Activated CD4-positive, alpha-beta T cell treated with anti-CD3 and anti-CD28 coated beads for 36 hours (primary cell): ENCODE results near the gene HMCN2. TPM values are rescaled to one million over a fixed set of nuclear protein-coding genes. Genes with fewer than 3 reads are reported as not detected.
A peak's percentile ranks its signal among the peaks of the same experiment; 100 is the strongest.

ENCODE experiments used
- ATAC-seq: fragments of 200-7000 bp; cut with Tn5 transposase; one replicate; pipeline ENCODE4 v1.10.0; 2021; ENCODE audit warnings: mild to moderate bottlenecking, moderate library complexity
- CTCF ChIA-PET: fragments of 350-600 bp; sonication (Branson Sonifier 250); formaldehyde crosslinking; loops from one replicate; lab custom pipeline; 2021; ENCODE audit warnings: antibody characterized with exemption; lab: Charles Lee
- POLR2A ChIA-PET: fragments of 350-600 bp; sonication (Branson Sonifier 250); formaldehyde crosslinking; loops from one replicate; lab custom pipeline; 2021; ENCODE audit warnings: antibody characterized with exemption, inconsistent platforms; lab: Charles Lee
- DNase-seq: peaks from one replicate; pipeline ENCODE4 v3.0.0-alpha.2; 2020
- H3K27ac Mint-ChIP-seq: one replicate; pipeline ENCODE4 v1.8.0; 2021; ENCODE audit warnings: mixed read lengths
- H3K27me3 Mint-ChIP-seq: one replicate; pipeline ENCODE4 v1.8.0; 2021; ENCODE audit warnings: mixed read lengths
- H3K36me3 Mint-ChIP-seq: one replicate; pipeline ENCODE4 v1.8.0; 2021; ENCODE audit warnings: low read depth, mixed read lengths
- H3K4me1 Mint-ChIP-seq: one replicate; pipeline ENCODE4 v1.8.0; 2021; ENCODE audit warnings: mixed read lengths
- H3K4me3 Mint-ChIP-seq: one replicate; pipeline ENCODE4 v1.8.0; 2021; ENCODE audit warnings: mild to moderate bottlenecking, moderate library complexity, mixed read lengths
- H3K9me3 Mint-ChIP-seq: one replicate; pipeline ENCODE4 v1.8.0; 2021; ENCODE audit warnings: low read depth, mixed read lengths
- intact Hi-C, 2 experiments: fragments of 100-400 bp; cut with DNase I in 1 of 2; cut with micrococcal nuclease in 1 of 2; formaldehyde crosslinking; loops; one replicate each; pipeline versions ENCODE4 v1.14.2 to v1.15.1; 2022 to 2024; cut with DNase I, micrococcal nuclease
- total RNA-seq, 2 experiments: library from RNA; stranded (reverse); gene quantifications; one replicate each; pipeline ENCODE4 v1.2.3, GENCODE V29; 2021

HMCN2 gene
- total RNA-seq, 2 experiments from 2014 or later, result 0.05 TPM

DNA sequence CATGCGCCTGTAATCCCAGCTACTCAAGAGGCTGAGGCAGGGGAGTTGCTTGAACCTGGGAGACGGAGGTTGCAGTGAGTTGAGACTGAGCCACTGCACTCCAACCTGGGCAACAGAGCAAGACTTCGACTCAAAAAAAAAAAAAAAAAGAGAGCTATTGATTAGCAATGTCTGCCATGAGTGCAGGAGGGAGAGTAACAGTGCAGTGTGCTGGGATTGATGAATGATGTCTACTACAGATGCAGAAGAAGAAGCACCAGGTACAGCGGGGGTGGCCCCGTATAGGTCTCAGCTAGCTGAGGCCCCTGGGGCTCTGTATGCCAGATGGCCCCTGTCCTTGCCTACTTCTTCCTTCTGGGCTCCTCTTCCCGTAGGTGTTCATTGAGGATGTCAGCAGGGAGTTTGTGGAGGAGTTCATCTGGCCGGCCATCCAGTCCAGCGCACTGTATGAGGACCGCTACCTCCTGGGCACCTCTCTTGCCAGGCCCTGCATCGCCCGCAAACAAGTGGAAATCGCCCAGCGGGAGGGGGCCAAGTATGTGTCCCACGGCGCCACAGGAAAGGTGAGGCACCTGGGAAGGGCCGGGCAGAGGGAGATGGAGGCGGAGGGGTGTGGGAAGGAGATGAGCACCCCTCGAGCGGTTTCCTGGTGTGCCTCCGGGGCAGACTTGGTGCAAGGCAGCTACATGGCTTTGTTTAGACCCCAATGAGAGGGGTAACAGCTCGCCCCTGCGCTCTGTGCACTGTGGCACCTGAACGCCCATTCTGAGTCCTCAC is 192.7 kb downstream of the HMCN2 start:
- ChIA-PET CTCF (interaction anchor here (0.6 to 2.1 kb wide), 2 partner anchors 10 to 22 kb away, joined by 4 to 6 read pairs; no protein-coding TSS in a partner anchor), POLR2A (no interaction called here)
- no peaks in the 10 kb centered on the region for H3K4me1 Mint-ChIP-seq
- H3K9me3 Mint-ChIP-seq, result no peaks in the 10 kb centered on the region
- no peak overlapping the region for H3K27ac Mint-ChIP-seq
- no peaks in the 10 kb centered on the region for H3K36me3 Mint-ChIP-seq
- ATAC-seq (no peak), DNase-seq (no peak)
- peaks cover 11% of the 10 kb centered on the region for H3K27me3 Mint-ChIP-seq
- intact Hi-C loops, result no loop called here
- no peak overlapping the region for H3K4me3 Mint-ChIP-seq

DNA sequence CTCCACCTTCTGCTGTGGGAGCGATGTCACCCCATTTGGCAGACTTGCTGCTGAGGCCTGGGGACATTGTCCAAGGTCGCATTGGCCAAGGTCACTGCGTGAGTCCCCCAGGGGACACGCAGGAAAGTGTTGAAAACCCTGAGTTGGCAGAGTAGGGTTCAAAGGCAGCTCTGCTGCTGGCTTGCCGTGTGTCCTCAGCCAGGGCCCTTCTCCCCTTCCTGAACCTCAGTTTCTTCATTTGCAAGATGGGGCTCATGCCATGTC is 193.2 kb downstream of the HMCN2 start:
- Mint-ChIP-seq H3K36me3 (no peaks in the 10 kb centered on the region), H3K4me1 (no peaks in the 10 kb centered on the region), H3K27ac (no peak overlapping the region), H3K9me3 (no peaks in the 10 kb centered on the region), H3K27me3 (peaks cover 12% of the 10 kb centered on the region), H3K4me3 (no peak overlapping the region)
- intact Hi-C loops, result no loop called here
- no peak for ATAC-seq
- ChIA-PET POLR2A (no interaction called here), CTCF (interaction anchor here (0.6 to 2.1 kb wide), 3 partner anchors 9 to 142 kb away, joined by 4 to 6 read pairs (median 4); no protein-coding TSS in a partner anchor)
- no peak for DNase-seq

DNA sequence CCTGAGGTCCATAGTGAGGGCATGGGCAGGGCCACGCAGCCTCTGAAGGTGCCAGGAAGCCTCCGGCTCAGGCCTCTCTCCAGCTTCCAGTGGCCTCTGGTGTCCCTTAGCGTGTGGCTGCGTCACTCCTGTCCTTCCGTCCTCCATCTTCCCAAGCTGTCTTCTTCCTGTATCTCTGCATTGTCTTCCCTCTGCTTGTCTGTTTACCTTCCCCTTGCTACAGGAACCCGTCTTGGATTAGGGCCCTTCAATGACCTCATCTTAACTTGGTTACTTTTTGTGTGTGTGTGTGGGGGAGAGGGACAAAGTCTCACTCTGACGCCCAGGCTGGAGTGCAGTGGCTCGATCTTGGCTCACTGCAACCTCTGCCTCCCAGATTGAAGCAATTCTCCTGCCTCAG is 193.6 kb downstream of the HMCN2 start:
- H3K4me1 Mint-ChIP-seq, result no peaks in the 10 kb centered on the region
- H3K27ac Mint-ChIP-seq, result no peak overlapping the region
- no peaks in the 10 kb centered on the region for H3K36me3 Mint-ChIP-seq
- intact Hi-C loops, result no loop called here
- ChIA-PET POLR2A (no interaction called here), CTCF (interaction anchor here (0.6 to 1.1 kb wide), 4 partner anchors 9 to 1988 kb away, joined by 3 to 4 read pairs (median 4); no protein-coding TSS in a partner anchor)
- peaks cover 15% of the 10 kb centered on the region for H3K27me3 Mint-ChIP-seq
- H3K9me3 Mint-ChIP-seq, result no peaks in the 10 kb centered on the region
- no peak overlapping the region for H3K4me3 Mint-ChIP-seq
- ATAC-seq, result no peak
- DNase-seq, result no peak

DNA sequence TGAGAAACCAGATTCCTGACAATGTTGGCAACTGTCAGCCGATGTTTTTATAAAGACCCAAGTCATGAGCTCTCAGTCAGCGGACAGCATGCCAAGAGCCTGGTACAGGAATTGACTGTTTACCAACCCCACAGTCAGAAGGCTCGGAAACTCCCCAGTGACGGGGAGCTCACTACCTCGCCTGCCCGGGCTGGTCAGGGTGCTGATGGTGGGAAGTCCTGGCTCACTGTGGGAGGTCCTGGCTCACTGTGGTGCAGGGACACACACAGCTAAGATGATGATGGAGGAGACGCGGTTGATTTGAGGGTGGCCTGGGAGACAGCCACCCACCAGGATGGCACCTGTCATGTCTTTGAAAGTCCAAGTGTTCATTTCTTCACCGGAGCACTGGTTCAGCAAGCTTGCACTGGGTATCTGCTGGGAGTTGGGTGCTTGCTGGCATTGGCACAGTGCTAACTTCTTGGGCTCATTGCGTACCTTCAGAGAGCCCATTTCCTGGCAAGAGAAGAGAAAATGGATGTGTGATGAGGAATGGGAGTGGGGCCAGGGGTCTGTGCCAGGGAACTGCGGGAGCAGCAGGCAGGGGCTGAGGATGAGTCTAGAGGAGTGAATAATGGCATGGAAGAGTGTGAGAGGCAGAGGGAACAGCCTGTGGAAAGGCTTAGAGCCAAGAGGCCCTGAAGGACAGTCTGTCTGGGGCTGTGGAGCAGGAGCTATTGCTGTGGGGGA is 194.5 kb downstream of the HMCN2 start:
- Mint-ChIP-seq H3K9me3 (no peaks in the 10 kb centered on the region), H3K36me3 (no peaks in the 10 kb centered on the region), H3K4me1 (no peaks in the 10 kb centered on the region), H3K27ac (no peak overlapping the region), H3K27me3 (peaks cover 17% of the 10 kb centered on the region), H3K4me3 (no peak overlapping the region)
- intact Hi-C loops, result loop anchor here in 1 of 2 experiments (5.0 to 10.0 kb wide), 2 partner anchors 117 to 405 kb away; partner anchors contain the start of gene FUBP3
- DNase-seq, result no peak
- ChIA-PET POLR2A (no interaction called here), CTCF (interaction anchor here (0.7 to 2.4 kb wide), 11 partner anchors 13 to 1987 kb away, joined by 3 to 13 read pairs (median 3); partner anchors contain the start of gene EXOSC2)
- ATAC-seq, result no peak

DNA sequence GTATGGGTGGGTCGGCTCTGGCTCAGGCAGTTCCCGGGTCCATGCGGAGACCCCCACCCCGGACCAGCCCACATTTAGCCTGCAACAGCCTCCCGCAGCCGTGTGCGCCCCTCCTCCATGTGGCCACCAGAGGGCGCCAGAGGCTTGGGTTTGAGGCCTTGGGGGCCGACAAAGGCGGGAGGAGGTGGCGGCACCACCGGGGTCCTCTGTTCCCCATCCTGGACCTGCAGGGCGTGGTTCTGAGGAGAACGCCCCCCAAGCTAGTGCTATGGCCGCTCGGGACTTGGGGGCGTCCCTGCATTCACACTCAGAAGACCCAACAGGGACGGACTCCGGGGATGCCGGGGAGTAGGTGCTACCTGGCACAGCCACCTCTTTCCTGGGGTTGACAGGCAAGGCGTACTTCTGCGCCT is 195.7 kb downstream of the HMCN2 start:
- intact Hi-C loops, result loop anchor here (1.0 to 10.0 kb wide), 3 partner anchors 116 to 404 kb away; partner anchors contain the start of gene FUBP3 (in 1 of the 2)
- peak; percentile 71 for ATAC-seq
- ChIA-PET CTCF (interaction anchor here (0.7 to 2.4 kb wide), 6 partner anchors 14 to 369 kb away, joined by 3 to 13 read pairs (median 3); partner anchors contain the start of gene EXOSC2), POLR2A (no interaction called here)
- Mint-ChIP-seq H3K36me3 (no peaks in the 10 kb centered on the region), H3K4me1 (no peaks in the 10 kb centered on the region), H3K27me3 (peaks cover 17% of the 10 kb centered on the region), H3K4me3 (no peak overlapping the region), H3K27ac (no peak overlapping the region), H3K9me3 (no peaks in the 10 kb centered on the region)
- peak; percentile 83 for DNase-seq

DNA sequence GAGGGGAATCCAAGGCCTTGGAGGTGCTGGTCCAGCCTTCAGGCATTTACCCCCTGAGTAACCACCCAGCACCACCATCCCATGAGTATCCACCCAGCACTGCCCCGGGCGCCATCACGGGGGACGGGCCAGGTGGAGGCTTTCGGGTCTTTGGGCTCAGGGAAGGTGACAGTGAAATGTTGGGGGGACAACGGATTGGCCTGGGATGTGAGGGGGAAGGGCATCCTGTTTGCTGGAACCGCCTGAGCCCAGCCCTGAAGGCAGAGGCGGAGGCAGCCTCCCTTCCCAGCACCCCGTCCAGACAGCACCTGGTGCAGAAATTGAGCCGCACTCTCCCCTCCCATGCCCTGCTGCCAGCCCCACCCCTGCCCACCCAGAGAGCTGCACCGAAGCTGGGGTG is 196.2 kb downstream of the HMCN2 start:
- no peaks in the 10 kb centered on the region for H3K9me3 Mint-ChIP-seq
- POLR2A ChIA-PET, result no interaction called here
- ATAC-seq (no peak), DNase-seq (no peak)
- H3K36me3 Mint-ChIP-seq, result no peaks in the 10 kb centered on the region
- no peak overlapping the region for H3K4me3 Mint-ChIP-seq
- no peak overlapping the region for H3K27ac Mint-ChIP-seq
- intact Hi-C loops, result loop anchor here (1.0 to 10.0 kb wide), 3 partner anchors 116 to 403 kb away; partner anchors contain the start of gene FUBP3 (in 1 of the 2)
- H3K4me1 Mint-ChIP-seq, result no peaks in the 10 kb centered on the region
- CTCF ChIA-PET, result interaction anchor here (2.4 kb wide), 1 partner anchor 221 kb away, joined by 13 read pairs; no protein-coding TSS in a partner anchor
- H3K27me3 Mint-ChIP-seq, result peaks cover 19% of the 10 kb centered on the region

DNA sequence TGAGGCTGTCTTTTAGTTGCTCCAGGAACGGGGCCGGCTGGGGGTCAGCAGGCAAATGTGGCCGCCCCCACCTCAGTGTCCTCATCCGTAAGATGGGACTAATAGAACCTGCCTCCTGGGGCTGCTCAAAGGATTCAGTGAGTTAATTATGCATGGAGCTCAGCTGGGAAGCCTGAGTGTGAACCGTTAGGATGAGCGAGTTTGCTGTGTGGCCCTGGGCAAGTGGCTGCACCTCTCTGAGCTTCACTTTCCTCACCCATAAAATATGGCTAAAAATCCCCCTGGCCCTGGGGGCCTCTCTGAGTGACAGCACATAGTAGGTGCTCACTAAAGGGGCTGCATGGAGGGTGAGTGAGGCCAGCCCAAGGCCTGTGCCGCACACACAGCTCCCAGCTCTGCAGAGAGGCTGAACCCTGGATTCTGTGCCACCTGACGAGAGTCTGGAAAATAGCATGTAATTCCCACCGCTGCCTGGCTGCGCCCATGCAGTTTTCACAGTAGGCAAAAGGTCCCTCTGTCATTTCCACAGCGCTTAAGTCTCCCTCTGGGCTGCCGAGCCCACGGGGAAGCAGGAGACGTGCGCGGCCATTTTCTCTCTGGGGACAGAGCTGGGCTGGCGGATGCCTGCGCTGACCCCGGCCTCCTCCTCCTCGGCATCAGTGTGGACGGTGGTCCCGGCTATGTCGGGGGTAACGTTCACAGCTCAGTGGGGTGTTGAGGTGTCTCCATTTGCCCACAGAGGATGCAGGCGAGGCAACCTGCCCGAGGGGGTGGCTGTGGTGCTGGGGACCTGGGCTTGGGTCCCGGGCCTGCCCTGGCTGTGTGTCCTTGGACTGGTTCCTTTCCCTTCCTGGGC is 197.4 kb downstream of the HMCN2 start:
- no peaks in the 10 kb centered on the region for H3K36me3 Mint-ChIP-seq
- intact Hi-C loops, result loop anchor here in 1 of 2 experiments (5.0 to 10.0 kb wide), 2 partner anchors 114 to 402 kb away; partner anchors contain the start of gene FUBP3
- POLR2A ChIA-PET, result no interaction called here
- H3K4me3 Mint-ChIP-seq, result no peak overlapping the region
- no peak overlapping the region for H3K27ac Mint-ChIP-seq
- no peak for ATAC-seq
- DNase-seq, result no peak
- CTCF ChIA-PET, result interaction anchor here (0.5 to 6.3 kb wide), 5 partner anchors 15 to 576 kb away, joined by 3 to 52 read pairs (median 3); no protein-coding TSS in a partner anchor
- H3K9me3 Mint-ChIP-seq, result no peaks in the 10 kb centered on the region
- no peaks in the 10 kb centered on the region for H3K4me1 Mint-ChIP-seq
- H3K27me3 Mint-ChIP-seq, result peaks cover 28% of the 10 kb centered on the region

DNA sequence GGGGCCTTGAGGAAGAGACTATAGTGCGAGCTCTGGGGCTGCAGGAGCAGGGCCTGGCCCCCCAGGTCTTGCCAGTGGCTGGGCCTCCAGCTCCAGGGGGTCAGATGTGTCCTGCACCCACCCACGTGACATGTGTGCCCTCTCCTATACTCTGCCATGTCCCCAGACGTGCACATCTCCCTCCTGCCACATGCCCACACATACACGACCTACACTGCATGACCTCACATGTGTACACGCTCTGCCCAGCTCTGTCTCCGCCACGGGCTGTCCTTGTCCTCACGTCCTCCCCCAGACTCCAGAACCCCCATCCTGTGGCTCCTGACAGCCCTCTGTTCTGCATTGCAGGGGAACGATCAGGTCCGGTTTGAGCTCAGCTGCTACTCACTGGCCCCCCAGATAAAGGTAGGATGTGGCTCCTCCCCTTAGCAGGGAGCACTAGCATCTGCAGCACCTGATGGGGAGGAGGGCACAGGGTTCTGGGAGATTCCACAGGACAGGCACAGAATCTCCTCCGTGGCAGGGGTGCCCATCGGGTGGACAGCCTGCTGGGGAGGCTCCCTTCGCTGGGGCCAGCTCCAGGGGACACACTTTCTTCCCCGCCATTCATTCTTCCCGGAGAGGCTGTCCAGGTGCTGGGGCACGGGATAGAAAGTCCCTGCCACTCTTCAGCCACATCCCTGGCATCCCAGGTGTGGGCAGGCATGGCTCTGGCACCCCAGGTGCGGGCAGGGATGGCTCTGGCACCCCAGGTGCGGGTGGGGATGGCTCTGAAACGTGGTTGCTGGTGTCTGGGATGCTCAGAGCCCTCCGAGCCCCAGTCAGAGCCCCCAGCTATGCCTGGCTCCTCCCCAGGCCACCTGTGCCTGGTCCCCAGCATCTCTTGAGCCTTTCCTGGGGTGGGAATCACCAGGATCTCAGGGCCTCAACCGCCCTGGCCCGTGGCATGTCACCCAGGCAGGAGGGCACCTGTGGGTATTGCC is 198.5 kb downstream of the HMCN2 start:
- H3K36me3 Mint-ChIP-seq, result no peaks in the 10 kb centered on the region
- ATAC-seq (no peak), DNase-seq (no peak)
- intact Hi-C loops, result loop anchor here in 1 of 2 experiments (5.0 to 10.0 kb wide), 2 partner anchors 113 to 401 kb away; partner anchors contain the start of gene FUBP3
- no peaks in the 10 kb centered on the region for H3K9me3 Mint-ChIP-seq
- H3K27ac Mint-ChIP-seq, result no peak overlapping the region
- H3K4me1 Mint-ChIP-seq, result no peaks in the 10 kb centered on the region
- H3K27me3 Mint-ChIP-seq, result peaks cover 29% of the 10 kb centered on the region
- ChIA-PET CTCF (interaction anchor here (0.5 to 6.3 kb wide), 4 partner anchors 14 to 467 kb away, joined by 3 to 52 read pairs (median 4); no protein-coding TSS in a partner anchor), POLR2A (no interaction called here)
- no peak overlapping the region for H3K4me3 Mint-ChIP-seq

DNA sequence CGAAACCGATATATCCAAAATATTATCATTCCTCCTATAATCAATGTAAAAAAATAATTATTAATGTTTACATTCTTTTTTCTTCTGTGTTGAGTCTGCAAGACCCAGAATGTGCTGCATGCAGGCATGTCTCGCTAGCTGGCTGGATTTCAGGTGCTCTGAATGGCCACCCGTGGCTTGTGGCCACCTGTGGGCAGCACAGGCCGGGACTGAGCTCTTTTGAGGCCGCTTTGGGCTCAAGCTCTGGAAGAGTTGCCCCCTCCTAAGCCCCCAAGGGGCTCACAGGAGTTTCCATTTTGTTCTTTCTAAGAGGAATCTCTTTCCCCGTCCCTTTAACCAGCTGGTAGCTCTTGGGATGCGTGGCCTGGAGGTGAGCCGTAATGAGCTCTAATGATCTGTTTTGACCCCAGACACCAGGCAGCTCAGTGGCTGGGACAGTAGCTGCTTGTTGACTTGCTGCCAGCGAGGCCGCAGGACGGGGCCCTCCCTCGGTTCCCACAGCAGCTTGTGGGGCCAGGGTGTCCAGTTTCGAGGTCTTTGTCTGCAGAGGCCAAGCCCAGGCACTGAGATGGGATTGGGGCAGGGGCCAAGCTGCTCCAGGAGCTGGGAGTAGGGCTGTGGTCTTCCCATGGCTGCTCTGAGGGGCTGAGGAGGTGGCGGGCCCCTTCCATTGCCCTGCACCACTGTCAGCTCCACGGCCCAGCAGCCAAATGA is 200.0 kb downstream of the HMCN2 start:
- DNase-seq (no peak), ATAC-seq (no peak)
- intact Hi-C loops, result loop anchor here in 1 of 2 experiments (10.0 kb wide), 1 partner anchor 399 kb away; no protein-coding TSS in a partner anchor
- H3K27ac Mint-ChIP-seq, result no peak overlapping the region
- no peaks in the 10 kb centered on the region for H3K36me3 Mint-ChIP-seq
- no peaks in the 10 kb centered on the region for H3K9me3 Mint-ChIP-seq
- H3K4me1 Mint-ChIP-seq, result no peaks in the 10 kb centered on the region
- H3K27me3 Mint-ChIP-seq, result peaks cover 23% of the 10 kb centered on the region
- POLR2A ChIA-PET, result no interaction called here
- H3K4me3 Mint-ChIP-seq, result no peak overlapping the region
- CTCF ChIA-PET, result interaction anchor here (6.3 kb wide), 1 partner anchor 218 kb away, joined by 52 read pairs; no protein-coding TSS in a partner anchor
